ENCODE results near the gene NISCH. TPM values are rescaled to one million over a fixed set of nuclear protein-coding genes. Genes with fewer than 3 reads are reported as not detected.
A peak's percentile ranks its signal among the peaks of the same experiment; 100 is the strongest.

Gene NISCH
- total RNA-seq, 6 experiments from 2014 or later, result 19.7 to 51.9 (median 30.6) TPM

DNA sequence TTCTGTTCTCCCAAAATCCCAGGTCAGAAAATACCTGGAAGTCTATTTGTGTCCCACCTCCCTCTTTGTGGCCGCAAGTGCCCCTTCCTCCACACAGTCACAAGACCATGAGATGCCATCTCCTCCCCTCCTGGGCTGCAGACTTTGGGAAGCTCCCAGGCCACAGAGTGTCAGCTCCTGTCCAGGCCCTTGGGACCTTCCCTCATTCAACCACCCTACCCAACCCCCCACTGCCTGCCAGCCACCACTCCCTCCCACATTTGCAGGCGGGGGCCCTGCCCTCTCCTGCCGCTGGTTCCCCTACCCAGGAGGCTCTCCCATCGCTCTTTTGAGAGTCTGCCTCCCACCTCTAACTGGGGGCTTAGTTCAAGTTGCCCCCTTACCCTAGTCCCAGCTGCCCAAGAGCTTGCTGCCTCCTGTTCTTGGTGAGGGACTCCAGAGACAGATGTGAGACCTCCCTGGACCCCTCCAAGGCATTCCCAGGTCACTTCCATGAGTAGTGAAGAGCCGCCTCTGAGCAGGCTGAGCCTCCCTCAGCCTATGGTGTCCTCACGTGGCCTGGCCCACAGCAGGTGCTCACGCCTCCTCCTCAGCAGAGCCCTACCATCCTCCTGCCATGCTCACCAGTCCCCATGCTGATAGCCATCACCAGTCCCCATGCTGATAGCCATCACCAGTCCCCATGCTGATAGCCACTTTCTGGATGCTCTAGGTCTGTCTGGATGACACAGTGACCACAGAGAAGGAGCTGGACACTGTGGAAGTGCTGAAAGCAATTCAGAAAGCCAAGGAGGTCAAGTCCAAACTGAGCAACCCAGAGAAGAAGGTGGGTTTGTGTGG, 23.9 kb downstream of the NISCH start:
- WGBS (ENCODE audit: insufficient coverage, low coverage, low lambda C conversion rate, missing lambda C conversion rate), result 89% methylated on average over 4 of the region's 7 CpGs
- no peak overlapping the region for H3K4me3 ChIP-seq
- no peaks in the 10 kb centered on the region for H3K9me3 ChIP-seq
- intact Hi-C loops (cut with DNase I), result no loop called here
- no peaks in the 10 kb centered on the region for H3K27me3 ChIP-seq
- peaks cover 0 to 8% (median 0%) of the 10 kb centered on the region in 4 donors for H3K4me1 ChIP-seq
- TF ChIP-seq POLR2A (IDR thresholded peaks at IDR 0.05), result no peak
- TF ChIP-seq, protein P1, sequence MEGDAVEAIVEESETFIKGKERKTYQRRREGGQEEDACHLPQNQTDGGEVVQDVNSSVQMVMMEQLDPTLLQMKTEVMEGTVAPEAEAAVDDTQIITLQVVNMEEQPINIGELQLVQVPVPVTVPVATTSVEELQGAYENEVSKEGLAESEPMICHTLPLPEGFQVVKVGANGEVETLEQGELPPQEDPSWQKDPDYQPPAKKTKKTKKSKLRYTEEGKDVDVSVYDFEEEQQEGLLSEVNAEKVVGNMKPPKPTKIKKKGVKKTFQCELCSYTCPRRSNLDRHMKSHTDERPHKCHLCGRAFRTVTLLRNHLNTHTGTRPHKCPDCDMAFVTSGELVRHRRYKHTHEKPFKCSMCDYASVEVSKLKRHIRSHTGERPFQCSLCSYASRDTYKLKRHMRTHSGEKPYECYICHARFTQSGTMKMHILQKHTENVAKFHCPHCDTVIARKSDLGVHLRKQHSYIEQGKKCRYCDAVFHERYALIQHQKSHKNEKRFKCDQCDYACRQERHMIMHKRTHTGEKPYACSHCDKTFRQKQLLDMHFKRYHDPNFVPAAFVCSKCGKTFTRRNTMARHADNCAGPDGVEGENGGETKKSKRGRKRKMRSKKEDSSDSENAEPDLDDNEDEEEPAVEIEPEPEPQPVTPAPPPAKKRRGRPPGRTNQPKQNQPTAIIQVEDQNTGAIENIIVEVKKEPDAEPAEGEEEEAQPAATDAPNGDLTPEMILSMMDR (IDR thresholded peaks at IDR 0.05), result no peak
- peaks cover 4 to 51% (median 27%) of the 10 kb centered on the region in 4 donors for H3K36me3 ChIP-seq
- peak in 1 of 3 donors; percentile 11 for DNase-seq
- no peak for ATAC-seq
- H3K27ac ChIP-seq, result no peak overlapping the region

DNA sequence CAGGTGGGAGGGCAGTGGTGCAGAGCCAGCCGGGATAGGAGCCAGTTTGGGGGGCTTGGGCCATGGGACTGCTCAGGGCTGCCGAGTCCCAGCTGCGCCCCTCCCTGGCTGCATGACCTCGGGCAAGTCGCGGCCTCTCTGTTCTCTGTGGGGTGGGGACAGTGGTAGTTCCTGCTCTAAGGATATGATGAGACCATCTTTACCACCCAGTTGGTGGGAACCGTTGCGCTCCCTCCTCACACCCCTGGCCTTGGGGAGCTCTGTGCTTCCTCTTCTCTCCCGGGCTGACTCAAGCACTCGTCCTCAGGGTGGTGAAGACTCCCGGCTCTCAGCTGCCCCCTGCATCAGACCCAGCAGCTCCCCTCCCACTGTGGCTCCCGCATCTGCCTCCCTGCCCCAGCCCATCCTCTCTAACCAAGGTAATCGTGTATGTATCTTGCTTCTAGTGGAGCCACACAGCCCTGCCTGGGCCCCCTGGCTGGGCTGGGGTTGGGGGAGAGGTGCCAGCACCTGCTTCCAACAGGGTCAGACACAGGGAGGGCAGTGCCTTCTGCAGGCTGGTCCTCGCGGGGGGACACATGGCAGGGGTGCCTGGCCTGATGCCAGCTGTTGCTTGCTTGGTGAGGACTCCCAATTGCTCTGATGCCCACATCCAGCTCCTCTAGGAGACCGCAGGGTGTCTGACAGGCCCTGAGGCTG, 24.6 kb downstream of the NISCH start:
- TF ChIP-seq, protein P1 (IDR thresholded peaks at IDR 0.05), result no peak
- no peak for TF ChIP-seq POLR2A (IDR thresholded peaks at IDR 0.05)
- Histone ChIP-seq H3K36me3 (peaks cover 4 to 45% (median 25%) of the 10 kb centered on the region in 4 donors), H3K4me1 (peaks cover 0 to 8% (median 0%) of the 10 kb centered on the region in 4 donors), H3K27ac (no peak overlapping the region), H3K4me3 (no peak overlapping the region), H3K27me3 (no peaks in the 10 kb centered on the region), H3K9me3 (no peaks in the 10 kb centered on the region)
- WGBS (ENCODE audit: insufficient coverage, low coverage, low lambda C conversion rate, missing lambda C conversion rate), result 100% methylated on average over 3 of the region's 16 CpGs
- DNase-seq, result peak in 1 of 3 donors; percentile 18
- no peak for ATAC-seq
- intact Hi-C loops (cut with DNase I), result loop anchor here in 1 of 2 donors (10.0 kb wide), 1 partner anchor 195 kb away; no protein-coding TSS in a partner anchor

DNA sequence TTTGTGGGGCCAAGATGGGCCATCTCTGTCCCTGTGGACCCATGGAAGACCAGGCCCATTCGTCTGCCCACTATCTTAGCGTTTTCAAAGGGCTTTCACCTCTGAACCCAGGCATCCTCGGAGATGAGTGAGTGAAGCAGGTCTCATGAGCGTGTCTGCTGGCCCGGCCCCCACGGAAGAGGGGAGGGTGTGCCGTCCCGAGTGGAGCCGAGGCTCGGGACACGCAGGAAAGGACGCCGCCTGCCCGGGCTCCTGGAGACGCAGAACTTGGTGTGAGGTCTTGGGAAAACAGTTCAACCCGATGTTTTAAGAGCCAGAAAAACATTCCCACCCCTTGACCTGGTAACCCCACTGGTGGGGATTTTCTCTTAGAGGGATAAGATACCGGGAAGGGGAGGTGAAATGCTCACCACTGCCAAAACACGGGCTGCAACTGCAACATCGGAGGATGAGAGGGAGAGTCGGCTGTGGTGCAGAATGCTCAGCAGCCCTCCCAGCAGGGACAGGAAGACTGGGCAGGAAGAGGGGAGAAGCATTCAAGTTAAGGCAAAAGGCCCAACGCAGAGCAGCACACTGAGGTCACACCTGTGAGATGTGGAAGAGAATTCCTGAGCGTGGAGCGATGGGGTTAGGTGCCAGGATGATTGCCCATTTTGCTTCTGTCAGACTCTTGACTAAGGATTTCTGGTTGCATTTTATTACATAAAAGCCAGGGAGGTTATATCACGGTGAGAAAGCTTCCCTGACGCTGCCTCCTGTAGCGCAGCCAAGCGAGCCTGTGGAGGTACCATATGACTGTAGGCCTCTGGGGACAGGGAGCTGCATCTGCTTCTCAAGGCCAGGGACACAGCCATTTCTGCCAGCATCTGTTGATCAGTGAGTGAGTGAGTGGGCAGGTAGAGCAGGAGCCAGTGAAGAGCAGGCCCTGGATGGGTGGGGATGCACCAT, 25.6 kb downstream of the NISCH start:
- Histone ChIP-seq H3K4me1 (peaks cover 0 to 4% (median 0%) of the 10 kb centered on the region in 4 donors), H3K36me3 (peaks cover 4 to 47% (median 23%) of the 10 kb centered on the region in 4 donors), H3K9me3 (no peaks in the 10 kb centered on the region), H3K27me3 (no peaks in the 10 kb centered on the region), H3K4me3 (no peak overlapping the region), H3K27ac (no peak overlapping the region)
- DNase-seq, result peak in 1 of 3 donors; percentile 46
- intact Hi-C loops (cut with DNase I), result loop anchor here in 1 of 2 donors (10.0 kb wide), 1 partner anchor 194 kb away; no protein-coding TSS in a partner anchor
- TF ChIP-seq POLR2A (IDR thresholded peaks at IDR 0.05), result no peak
- TF ChIP-seq, protein P1 (IDR thresholded peaks at IDR 0.05), result no peak
- 76% methylated on average over 8 of the region's 27 CpGs for WGBS (ENCODE audit: insufficient coverage, low coverage, low lambda C conversion rate, missing lambda C conversion rate)
- ATAC-seq, result peak in 1 of 4 donors; percentile 26

Measured in right lobe of liver (tissue), 6 donors.